SH-SY5Y (cell line): ENCODE data around the gene PREX1.

Source experiments
- GATA2 ChIP-seq: IDR thresholded peaks from 2 replicates; pipeline ENCODE4 v1.6.1; 2011; ENCODE audit warnings: mild to moderate bottlenecking, low read depth, low read length
- GATA3 ChIP-seq: IDR thresholded peaks from 2 replicates; pipeline ENCODE4 v1.6.1; 2011; ENCODE audit warnings: low read depth, mild to moderate bottlenecking, low read length, moderate library complexity

GRCh38 chr20:48662711-48663110 is 165.1 kb downstream of the PREX1 start:
- TF ChIP-seq GATA3 (no peak), GATA2 (no peak)
